ENCODE data around the gene GSS. TPM values are rescaled to one million over a fixed set of nuclear protein-coding genes. Genes with fewer than 3 reads are reported as not detected.
A peak's percentile ranks its signal among the peaks of the same experiment; 100 is the strongest.

GSS gene
- polyA plus RNA-seq, 3 donors, result 30.4 to 52.9 (median 34.0) TPM

DNA sequence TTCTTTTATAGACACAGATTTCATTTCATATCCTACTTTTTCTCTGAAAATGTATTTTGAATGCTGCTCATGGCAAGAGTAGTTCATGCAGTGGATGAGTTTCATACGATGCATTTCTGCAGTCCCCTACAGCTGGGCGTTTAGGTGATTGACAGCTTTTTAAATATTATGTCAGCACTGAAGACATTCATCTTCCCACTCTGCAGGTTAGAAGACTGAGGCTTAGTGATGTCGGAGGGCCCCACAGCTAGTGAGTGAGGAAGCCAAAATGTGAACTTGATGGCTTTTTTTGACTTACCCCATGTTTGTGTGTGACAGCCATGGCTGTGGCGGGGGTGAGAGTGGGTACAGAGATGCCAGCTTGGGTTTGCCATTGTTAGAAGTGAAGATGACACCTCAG is 33.5 kb upstream of the GSS start:
- Mint-ChIP-seq H3K4me3 (no peak overlapping the region), H3K9me3 (no peaks in the 10 kb centered on the region), H3K4me1 (no peaks in the 10 kb centered on the region), H3K27me3 (ENCODE audit: low read depth in 3 of 3) (peaks cover 3 to 18% (median 16%) of the 10 kb centered on the region in 3 donors), H3K36me3 (peaks cover 13% of the 10 kb centered on the region in 2 donors), H3K27ac (peak overlapping the region in 1 of 7 donors; percentile 71)
- H4K20me1 ChIP-seq (ENCODE audit: insufficient read depth, low read length), result no peaks in the 10 kb centered on the region
- no peak overlapping the region for H3K4me3 ChIP-seq (replicated peaks in 1 of 3; ENCODE audit: low read depth in 2 of 3, low read length in 3 of 3)
- TF ChIP-seq, protein P1, sequence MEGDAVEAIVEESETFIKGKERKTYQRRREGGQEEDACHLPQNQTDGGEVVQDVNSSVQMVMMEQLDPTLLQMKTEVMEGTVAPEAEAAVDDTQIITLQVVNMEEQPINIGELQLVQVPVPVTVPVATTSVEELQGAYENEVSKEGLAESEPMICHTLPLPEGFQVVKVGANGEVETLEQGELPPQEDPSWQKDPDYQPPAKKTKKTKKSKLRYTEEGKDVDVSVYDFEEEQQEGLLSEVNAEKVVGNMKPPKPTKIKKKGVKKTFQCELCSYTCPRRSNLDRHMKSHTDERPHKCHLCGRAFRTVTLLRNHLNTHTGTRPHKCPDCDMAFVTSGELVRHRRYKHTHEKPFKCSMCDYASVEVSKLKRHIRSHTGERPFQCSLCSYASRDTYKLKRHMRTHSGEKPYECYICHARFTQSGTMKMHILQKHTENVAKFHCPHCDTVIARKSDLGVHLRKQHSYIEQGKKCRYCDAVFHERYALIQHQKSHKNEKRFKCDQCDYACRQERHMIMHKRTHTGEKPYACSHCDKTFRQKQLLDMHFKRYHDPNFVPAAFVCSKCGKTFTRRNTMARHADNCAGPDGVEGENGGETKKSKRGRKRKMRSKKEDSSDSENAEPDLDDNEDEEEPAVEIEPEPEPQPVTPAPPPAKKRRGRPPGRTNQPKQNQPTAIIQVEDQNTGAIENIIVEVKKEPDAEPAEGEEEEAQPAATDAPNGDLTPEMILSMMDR (IDR thresholded peaks at IDR 0.05), result no peak
- H2AFZ ChIP-seq (ENCODE audit: insufficient read depth, low read depth, low read length, poor library complexity, severe bottlenecking), result no peak overlapping the region
- H3K9me3 ChIP-seq (replicated peaks in 1 of 2; ENCODE audit: control insufficient read depth in 1 of 2, insufficient read depth in 1 of 2, low read length in 2 of 2), result no peaks in the 10 kb centered on the region
- WGBS (ENCODE audit: insufficient coverage), result 100% methylated on average over 2 of the region's 4 CpGs
- no peaks in the 10 kb centered on the region for H3K79me2 ChIP-seq (ENCODE audit: insufficient read depth, low read length)
- no peak overlapping the region for H3K4me2 ChIP-seq (replicated peaks; ENCODE audit: extremely low read depth, low read length, poor library complexity, severe bottlenecking)
- no peak for DNase-seq
- H3K27ac ChIP-seq (ENCODE audit: low read depth in 1 of 2, low read length in 2 of 2), result no peak overlapping the region
- peaks cover 6 to 9% of the 10 kb centered on the region in 2 donors for H3K36me3 ChIP-seq (replicated peaks in 1 of 2; ENCODE audit: control insufficient read depth in 1 of 2, insufficient read depth in 2 of 2, low read length in 2 of 2)
- no peaks in the 10 kb centered on the region for H3K27me3 ChIP-seq (ENCODE audit: control insufficient read depth in 2 of 2, insufficient read depth in 2 of 2, low read length in 2 of 2)
- intact Hi-C loops (cut with micrococcal nuclease), result no loop called here
- H3K4me1 ChIP-seq (ENCODE audit: control insufficient read depth in 1 of 2, insufficient read depth in 2 of 2, low read length in 2 of 2), result no peaks in the 10 kb centered on the region
- no peak overlapping the region for H3K9ac ChIP-seq (ENCODE audit: insufficient read depth, low read length, poor library complexity, severe bottlenecking)

DNA sequence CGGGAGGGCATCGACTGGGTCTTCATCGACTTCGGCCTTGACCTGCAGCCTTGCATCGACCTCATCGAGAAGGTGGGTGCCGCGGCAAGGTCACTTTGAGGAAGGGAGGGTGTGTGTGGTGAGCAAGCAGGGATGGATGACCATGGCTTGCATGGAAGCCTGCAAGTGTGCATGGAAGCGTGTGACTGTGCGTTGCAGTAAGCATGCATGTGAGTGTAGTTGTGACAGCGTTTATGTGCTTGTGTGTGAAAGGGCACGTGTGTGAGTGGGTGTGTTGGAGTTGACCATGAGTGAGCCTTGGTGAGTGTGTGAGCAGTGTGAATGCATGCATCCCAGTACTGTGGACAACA is 32.6 kb upstream of the GSS start:
- peaks cover 0 to under 1% of the 10 kb centered on the region in 2 donors for H3K36me3 ChIP-seq (replicated peaks in 1 of 2; ENCODE audit: control insufficient read depth in 1 of 2, insufficient read depth in 2 of 2, low read length in 2 of 2)
- peaks cover 4 to 6% of the 10 kb centered on the region in 2 donors for H3K36me3 Mint-ChIP-seq
- no peaks in the 10 kb centered on the region for H3K9me3 ChIP-seq (replicated peaks in 1 of 2; ENCODE audit: control insufficient read depth in 1 of 2, insufficient read depth in 1 of 2, low read length in 2 of 2)
- intact Hi-C loops (cut with micrococcal nuclease), result no loop called here
- no peaks in the 10 kb centered on the region for H4K20me1 ChIP-seq (ENCODE audit: insufficient read depth, low read length)
- H3K27ac ChIP-seq (ENCODE audit: low read depth in 1 of 2, low read length in 2 of 2), result no peak overlapping the region
- H3K4me3 Mint-ChIP-seq, result no peak overlapping the region
- no peak overlapping the region for H3K9ac ChIP-seq (ENCODE audit: insufficient read depth, low read length, poor library complexity, severe bottlenecking)
- no peaks in the 10 kb centered on the region for H3K4me1 ChIP-seq (ENCODE audit: control insufficient read depth in 1 of 2, insufficient read depth in 2 of 2, low read length in 2 of 2)
- H2AFZ ChIP-seq (ENCODE audit: insufficient read depth, low read depth, low read length, poor library complexity, severe bottlenecking), result no peak overlapping the region
- TF ChIP-seq, protein P1 (IDR thresholded peaks at IDR 0.05), result no peak
- H3K4me2 ChIP-seq (replicated peaks; ENCODE audit: extremely low read depth, low read length, poor library complexity, severe bottlenecking), result no peak overlapping the region
- 94% methylated on average over 12 of the region's 12 CpGs for WGBS (ENCODE audit: insufficient coverage)
- no peak overlapping the region for H3K27ac Mint-ChIP-seq
- H3K27me3 ChIP-seq (ENCODE audit: control insufficient read depth in 2 of 2, insufficient read depth in 2 of 2, low read length in 2 of 2), result no peaks in the 10 kb centered on the region
- H3K4me3 ChIP-seq (replicated peaks in 1 of 3; ENCODE audit: low read depth in 2 of 3, low read length in 3 of 3), result no peak overlapping the region
- H3K27me3 Mint-ChIP-seq (ENCODE audit: low read depth in 3 of 3), result peaks cover 10 to 27% (median 24%) of the 10 kb centered on the region in 3 donors
- DNase-seq, result no peak
- H3K79me2 ChIP-seq (ENCODE audit: insufficient read depth, low read length), result no peaks in the 10 kb centered on the region
- no peaks in the 10 kb centered on the region for H3K9me3 Mint-ChIP-seq
- no peaks in the 10 kb centered on the region for H3K4me1 Mint-ChIP-seq

Data from CD14-positive monocyte (primary cell).